Stimulated activated CD4-positive, alpha-beta T cell treated with anti-CD3 and anti-CD28 coated beads, Interleukin-2, amount 100 ng/mL, for 24 hours (primary cell): Measurements from ENCODE around the gene ZYX.
"Not testable (repeated sequence)": the region's sequence is repeated elsewhere in the genome, so short reads cannot be mapped to it uniquely, and the experiment has no call there.

ENCODE experiments used
- DNase-seq, 2 donors: peaks; one replicate each; pipeline ENCODE4 v3.0.0-alpha.2; 2020

ZYX gene

DNA sequence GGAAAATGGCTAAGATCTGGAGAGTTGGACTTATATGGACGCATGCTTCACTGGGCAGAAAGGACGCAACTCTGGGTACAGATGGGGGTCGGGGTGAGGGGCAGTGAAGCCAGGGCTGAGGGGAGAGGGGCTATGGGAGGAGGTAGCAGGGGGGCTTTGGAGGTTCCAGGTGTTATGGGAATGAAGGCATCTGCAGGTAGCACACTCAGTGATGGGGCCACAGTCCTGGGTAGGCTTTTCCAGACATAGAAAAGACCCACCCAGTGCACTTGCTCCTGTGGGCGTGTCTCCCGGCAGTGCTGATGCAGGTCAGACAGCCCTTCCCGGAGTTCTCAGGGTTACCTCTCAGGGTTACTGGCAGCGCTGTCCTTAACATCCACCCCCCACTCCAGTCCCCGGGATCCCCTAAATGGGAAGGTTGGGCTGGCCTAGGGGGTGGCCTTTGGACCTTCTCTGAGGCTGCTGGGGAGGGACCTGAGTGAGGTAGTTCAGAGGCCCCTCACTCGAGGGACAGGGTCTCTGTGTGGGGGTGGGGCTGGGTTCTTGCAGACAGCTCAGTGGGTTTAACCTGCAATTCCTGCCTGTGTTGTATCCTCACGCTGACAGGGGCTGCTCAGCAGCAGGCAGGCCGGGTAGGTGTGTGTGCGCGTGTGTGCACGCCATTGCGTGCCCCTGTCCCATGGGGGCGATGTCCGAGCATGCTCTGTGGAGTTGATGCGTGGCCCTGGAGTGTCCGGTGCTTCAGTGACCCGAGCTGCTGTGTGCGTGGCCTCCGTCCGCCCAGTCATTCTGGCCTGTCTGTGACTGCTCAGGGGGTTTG, 6.2 kb downstream of the ZYX start:
- no peak for DNase-seq

DNA sequence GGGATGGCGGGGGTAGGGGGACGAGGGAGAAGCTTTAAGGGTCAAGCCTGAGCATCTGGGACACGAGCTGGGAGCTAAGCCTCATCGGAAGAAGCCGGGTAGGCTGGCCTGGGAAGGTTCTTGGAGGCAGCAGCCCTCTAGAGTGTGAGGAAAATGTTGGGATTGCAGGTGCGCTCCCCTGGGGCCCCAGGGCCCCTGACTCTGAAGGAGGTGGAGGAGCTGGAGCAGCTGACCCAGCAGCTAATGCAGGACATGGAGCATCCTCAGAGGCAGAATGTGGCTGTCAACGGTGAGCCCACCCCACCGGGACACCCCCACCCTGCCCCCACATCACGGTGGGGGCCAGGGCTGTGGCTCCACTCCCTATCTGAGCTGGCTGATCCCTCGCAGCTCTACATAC, 6.9 kb downstream of the ZYX start:
- DNase-seq = no peak

DNA sequence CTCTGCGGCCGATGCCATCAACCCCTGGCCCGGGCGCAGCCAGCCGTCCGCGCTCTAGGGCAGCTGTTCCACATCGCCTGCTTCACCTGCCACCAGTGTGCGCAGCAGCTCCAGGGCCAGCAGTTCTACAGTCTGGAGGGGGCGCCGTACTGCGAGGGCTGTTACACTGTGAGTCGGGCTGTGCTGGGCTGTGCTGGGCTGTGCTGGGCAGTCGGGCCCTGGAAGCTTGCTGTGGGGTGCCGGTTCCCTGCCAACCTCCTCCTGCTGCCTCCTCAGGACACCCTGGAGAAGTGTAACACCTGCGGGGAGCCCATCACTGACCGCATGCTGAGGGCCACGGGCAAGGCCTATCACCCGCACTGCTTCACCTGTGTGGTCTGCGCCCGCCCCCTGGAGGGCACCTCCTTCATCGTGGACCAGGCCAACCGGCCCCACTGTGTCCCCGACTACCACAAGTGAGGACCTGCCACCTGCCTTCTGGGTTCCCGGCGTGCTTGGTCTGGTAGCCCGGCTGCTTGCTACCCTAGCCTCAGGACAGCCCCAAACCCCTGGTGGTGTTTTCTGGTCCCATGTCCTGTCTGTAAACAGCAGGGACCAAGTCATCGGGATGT, 7.5 kb downstream of the ZYX start:
- DNase-seq = no peak

DNA sequence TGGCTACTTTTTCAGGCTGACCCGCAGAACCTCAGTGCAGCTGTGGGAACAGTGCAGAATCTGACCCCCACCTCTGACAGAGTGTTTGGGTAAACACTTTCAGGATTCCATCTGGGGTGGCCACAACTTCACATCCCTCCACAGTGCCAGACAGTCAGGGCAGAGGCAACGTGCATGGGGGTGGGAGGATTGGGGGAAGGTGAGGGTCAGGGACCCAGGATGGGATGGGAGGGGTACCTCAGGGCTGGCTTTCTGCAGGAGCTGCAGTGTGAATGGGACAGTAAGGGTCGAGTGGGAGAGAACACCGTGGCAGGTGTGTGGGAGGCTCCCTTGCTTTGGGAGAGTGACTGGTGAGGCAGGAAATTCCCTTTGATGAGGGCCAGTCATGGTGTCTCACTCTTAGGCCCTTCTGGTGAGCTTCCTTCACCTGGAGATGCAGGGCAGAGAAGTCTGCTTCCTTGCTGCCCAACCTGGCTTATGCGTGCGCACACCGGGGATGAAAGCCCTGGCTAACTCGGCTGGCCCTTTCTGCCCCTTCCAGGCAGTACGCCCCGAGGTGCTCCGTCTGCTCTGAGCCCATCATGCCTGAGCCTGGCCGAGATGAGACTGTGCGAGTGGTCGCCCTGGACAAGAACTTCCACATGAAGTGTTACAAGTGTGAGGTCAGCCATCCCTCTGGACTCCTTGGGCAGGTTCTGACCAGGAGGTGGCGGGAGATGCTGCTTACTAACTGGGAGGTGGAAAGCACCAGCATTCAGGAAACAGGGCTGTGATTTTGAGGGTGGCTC, 8.4 kb downstream of the ZYX start:
- no peak for DNase-seq

DNA sequence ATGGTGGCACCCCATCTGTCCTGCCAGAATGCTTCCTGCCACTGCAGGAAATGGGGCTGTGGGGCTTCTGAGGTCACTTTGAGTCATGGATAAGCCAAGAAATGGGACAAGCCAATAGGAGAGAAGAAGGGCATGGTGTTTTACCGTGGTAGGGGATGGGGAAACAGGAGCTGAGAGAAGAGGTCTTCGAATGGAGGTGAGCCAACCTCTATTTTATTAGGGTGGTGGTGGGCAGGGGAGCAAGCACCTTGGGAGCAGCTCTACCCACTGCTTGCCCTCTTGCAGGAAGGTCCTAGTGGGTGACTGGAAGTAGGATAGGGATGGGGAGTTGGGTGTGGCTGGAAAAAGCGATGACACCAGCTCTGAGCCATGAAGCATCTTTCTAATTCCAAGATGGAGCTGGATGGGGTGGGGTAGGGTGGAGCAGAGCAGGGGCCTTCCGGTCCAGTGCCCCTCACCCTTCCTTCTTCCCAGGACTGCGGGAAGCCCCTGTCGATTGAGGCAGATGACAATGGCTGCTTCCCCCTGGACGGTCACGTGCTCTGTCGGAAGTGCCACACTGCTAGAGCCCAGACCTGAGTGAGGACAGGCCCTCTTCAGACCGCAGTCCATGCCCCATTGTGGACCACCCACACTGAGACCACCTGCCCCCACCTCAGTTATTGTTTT, 9.1 kb downstream of the ZYX start:
- no peak for DNase-seq

DNA sequence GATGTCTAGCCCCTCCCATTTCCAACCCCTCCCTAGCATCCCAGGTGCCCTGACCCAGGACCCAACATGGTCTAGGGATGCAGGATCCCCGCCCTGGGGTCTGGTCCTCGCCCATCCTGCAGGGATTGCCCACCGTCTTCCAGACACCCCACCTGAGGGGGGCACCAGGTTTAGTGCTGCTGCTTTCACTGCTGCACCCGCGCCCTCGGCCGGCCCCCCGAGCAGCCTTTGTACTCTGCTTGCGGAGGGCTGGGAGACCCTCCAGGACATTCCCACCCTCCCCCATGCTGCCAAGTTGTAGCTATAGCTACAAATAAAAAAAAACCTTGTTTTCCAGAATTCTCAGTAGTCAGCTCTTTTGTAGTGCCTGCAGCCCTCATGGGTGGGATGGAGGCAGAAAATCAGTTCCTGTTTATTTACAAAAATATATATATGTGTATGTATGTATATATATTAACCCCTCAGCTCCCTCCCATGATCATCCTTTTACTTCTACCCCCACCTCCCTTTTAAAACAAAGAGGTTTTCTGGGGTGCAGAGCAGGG, 9.7 kb downstream of the ZYX start:
- no peak for DNase-seq

DNA sequence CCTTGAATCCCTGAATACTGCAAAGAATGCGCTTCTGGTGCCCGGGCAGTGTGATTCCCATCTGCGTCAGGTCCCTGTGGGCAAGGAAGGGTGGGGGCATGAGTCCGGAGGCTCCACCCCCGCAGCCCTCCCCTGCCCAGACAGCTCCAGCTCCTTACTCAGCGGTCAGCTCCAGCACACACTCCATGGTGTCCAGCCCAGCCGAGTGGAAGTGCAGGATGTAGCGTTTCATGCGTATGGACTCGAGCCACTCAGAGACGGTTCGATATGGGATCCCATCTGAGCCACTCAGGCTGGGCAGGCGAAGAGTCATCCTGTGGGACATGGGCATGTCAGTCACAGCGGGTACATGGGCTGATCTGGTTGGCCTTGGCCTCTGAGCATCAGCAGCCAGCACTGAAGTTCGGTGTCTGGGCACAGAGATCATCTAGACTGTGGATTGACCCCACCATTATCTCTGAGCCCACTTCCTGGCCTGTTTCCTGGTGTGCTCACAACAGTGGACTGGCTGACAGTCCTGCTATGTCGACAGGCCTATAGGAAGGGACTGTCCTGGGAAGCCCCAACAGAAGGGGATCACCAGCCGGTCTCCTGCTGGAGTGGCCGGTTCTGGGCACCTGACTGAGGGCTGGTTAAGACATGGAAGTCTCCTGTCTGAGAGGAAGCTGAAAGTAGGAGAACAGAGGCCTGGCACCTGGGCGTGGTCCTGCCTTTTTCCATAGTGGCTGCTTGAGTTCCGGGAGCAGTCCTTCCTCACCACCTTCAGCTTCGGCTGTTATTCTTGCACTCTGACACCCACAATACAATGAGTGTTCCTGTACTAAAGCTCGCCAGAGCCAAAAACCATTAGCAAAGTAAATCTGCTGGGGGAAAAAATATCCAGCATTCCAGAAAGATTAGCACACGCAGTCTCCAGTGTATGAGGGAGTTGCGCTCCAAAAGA, 10.6 kb downstream of the ZYX start:
- DNase-seq = no peak

DNA sequence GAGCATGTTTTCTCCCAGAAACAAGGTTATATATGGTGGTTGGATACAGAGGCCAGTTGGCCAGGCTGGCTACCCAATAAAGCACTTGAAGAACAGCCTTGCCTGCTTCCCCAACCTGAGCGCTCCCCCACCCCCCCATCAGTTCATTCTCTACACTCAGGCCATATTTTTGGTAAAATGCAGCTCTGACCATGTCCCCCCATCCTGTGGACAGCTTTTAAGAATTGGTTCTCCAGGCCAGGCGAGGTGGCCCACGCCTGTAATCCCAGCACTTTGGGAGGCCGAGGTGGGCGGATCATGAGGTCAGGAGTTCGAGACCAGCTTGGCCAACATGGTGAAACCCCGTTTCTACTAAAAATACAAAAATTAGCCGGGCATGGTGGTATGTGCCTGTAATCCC, 11.3 kb downstream of the ZYX start:
- DNase-seq = not testable (repeated sequence)

DNA sequence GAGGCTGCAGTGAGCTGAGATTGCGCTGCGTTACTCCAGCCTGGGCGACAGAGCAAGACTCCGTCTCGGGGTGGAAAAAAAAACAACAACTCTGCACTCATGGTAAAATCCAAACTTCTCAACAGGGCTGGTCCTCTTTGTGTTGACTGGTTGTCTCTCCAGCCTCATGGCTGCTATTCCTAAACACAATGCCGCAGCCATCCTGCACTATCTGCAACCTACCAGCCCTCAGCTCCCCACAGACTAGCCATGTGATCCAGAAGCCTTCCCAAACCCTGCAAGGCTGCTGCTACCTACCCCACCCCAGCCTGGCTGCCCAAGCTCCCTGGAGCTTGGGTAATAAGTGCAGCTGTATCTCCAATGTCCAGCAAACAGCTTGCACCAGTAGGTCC, 11.7 kb downstream of the ZYX start:
- no peak for DNase-seq

DNA sequence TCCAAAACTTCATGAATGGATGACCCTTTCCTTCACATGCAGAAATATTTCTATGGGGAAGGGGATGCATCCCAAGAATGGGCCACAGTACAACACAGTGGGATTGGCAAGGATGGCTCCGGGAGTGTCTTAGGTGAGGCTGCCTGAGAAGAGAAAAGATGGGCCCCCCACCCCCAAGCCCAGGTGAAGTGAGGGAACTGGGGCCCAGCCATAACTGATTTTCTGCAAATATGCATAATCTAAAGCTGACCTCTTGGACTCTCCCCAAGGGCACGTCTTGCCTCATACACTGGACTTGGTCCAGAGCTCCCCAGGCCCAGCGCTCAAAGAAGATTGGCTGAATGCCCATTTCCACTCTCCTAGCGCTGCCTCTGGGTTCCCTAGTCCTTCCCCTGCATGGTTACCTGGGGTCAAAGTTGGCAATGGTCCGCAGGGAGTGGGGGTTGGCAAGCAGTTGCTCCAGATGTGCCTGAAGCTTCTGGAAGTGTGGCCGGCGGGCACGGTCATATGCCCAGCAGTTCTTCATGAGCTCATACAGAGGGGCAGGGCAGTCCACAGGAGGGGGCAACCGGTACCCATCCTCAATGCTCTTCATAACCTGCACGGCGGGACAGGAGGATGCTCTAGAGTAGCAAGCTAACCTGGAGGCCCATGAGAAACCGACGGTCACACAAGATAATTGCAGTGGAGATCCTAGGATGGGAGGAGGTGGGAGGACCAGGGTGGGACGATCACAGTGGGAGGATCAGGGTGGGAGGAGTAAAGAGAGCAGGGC, 12.3 kb downstream of the ZYX start:
- DNase-seq = no peak

DNA sequence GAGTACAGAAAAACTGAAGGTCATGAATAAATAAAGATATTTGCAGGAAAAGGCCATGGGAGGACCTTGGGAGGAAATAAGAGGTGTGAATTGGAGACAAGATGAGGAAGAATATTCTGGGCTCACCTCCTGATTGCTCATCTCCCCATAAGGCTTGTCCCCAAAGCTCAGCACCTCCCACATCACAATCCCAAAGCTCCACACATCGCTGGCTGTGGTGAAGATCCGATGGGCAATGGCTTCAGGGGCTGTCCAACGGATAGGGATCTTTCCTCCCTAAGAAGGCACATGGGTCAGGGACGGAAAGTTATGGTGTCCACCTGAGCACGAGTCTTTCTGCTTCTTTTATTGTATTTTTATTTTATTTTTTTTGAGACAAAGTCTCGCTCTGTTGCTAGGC, 12.9 kb downstream of the ZYX start:
- DNase-seq = no peak

DNA sequence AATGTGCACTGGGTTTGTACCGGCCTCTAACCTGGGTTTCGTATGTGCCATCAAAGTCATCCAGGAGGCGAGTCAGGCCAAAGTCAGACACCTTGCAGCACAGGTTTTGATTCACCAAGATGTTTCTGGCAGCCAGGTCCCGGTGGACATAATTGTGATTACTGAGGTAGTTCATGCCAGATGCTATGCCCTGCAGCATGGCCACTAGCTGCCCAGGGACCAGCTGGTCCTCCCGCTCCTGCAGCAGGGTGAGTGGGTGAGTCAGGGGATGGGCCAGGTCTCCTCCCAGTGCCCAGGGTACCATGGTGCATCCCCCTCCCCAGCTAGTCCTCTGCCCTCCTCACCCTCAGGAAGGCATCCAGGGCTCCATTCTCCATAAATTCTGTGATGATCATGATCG, 13.6 kb downstream of the ZYX start:
- no peak for DNase-seq

DNA sequence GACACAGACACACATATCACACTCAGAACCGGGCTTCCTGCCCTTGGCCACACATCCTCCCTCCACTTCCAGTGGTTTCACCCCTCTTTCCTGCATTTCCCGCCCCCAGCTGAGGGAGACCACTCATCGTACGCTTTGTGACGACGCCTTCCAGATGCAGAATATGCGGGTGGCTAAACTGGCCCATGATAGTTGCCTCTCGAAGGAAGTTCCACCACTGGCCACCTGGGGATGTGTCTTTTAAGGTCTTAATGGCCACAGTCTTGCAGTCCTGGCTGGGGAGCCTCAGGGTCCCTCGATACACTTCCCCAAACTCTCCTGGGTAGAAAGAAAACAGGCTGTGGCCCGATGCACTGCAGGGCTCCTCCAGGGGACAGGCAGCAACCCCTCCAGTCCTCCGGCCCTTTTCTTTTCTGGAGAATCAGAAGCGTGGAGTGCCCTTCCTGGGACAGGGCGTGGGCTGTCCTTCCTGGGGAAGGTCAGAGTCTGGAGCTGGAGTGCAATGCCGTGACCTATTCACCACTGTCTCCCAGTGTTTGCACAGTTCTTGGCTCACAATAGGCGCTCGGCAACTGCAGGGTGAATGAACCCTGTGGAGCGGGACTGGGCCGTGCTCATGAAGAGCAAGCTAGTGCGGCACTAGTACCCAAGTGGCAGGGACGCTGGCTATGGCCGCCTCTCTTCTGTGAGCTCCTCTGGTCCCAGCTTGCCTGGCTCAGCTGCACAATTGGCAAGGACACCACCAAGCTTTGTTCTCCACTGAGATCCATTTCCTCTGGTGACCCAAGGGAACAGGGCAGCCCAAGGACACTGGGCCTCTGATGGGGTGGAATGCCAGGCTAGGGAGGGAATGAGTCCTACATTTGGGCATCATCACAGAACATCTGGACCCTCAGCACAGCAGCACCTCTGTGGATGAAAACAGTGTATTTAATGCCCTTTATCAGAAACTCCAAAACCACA, 14.3 kb downstream of the ZYX start:
- no peak for DNase-seq

DNA sequence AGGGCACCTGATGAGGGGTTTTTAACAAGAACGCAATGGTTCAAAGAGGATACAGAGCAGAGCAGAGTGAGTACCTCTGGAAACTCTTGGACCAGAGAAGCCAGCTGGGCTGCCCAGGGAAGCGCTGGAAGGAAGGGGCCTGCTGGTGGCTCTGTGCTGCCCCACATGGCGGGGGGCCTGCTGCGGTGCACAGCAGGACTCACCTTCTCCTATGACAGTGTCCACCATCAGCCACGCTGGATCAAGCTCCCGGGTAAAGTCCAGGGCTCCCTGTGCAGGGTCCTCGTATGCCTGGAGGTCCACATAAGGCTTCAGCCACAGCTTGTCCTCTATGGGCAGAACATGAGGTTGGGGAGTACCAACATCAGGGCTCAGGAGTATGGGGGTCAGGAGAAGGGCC, 15.0 kb downstream of the ZYX start:
- no peak for DNase-seq

DNA sequence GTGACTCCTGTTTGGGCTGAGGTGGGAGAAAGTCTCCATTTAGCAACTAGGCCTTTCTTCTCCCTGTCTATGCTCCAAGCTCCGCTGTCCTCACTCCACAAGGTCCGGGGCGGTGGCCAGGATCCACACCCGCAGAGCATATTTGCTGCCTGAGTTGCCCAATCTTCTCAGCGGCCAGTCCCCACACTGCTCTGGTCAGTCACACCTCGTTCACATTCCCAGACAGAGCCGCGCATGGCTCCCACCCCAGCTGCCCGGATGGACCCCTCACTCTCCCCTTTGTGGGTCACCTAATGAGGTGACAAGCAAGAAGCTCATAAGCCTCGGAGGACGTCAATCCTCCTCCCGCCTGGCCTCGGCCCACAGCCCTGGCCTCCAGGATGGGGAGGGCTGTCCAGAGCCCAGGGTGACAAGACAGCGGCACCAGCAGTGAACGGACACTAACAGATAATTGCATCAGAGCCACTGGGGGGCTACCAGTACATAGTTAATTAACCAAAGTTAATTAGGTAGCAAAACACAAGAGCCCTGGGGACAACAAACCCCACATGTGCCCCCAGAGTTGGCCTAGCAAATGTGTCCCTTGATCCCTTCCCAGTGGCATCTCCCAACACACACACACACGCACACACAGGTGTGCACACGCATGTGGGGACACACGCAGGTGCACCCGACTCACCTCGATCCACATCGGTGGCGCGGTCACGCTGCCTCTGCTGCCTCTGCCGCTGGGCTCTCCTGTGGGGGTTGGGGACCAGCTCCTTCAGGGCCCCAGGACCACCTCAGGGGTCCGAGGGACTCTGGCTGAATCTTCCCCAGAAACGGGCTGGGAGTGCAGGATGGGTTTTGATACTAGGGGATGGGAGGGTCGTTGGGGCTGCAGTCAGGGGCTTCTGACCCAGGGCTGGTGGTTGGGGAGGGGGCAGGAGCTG, 15.7 kb downstream of the ZYX start:
- no peak for DNase-seq

DNA sequence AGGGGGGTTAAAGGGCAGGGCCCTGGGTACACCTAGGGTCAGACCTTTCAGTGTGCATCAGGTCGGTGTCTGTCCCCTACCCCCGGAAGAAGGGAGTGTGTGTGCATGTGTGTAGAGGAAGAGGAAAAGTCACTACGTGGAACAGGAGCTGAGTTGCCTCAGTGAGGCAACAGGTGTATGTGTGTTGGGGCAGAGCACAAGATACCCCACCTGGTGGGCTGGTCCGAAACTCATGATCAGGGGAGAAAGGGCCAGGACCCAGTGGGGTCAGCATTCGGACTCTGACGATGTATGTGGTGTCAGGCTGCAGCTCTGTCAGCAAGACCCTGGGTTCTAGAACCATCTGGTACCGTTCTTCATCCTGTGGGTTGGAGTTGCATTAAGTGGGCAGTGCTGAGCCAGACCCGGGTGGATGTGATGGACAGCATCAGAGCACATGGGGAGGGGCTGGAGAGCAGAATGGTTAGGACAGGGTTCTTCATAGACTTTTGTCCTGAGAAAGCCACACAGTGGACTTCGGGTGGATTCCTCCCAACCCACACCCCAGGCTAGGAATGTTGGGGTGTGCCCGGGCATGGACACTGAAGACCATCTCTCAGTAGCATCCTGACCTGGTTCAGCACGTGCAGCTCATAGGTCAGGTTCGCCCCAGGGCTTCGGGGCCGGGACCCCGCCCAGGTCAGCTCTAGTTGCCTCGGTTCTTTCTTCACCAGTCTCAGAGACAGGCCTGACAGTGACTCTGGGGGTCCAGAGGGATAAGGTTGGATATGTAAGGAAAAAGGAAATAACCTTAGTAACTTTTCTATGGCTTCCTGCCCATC, 16.8 kb downstream of the ZYX start:
- DNase-seq = no peak

DNA sequence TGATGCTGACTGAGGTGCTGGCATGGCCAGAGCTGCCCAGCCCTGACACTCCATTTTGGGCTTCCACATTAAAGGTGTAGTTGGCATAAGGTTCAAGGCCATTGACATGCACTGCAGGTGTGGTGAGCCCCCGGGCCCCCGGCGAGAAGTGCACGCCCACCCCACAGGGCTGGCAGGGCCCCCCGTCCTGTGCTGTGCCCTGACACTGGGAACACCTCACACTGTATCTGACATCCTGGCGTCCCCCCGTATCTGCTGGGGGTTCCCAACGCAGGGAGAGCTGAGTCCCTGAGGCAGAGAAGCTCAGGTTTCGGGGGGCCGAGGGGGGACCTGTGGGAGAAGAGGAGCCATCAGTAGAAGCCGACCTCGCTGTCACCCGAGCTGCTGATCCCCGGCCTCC, 17.5 kb downstream of the ZYX start:
- DNase-seq = no peak

DNA sequence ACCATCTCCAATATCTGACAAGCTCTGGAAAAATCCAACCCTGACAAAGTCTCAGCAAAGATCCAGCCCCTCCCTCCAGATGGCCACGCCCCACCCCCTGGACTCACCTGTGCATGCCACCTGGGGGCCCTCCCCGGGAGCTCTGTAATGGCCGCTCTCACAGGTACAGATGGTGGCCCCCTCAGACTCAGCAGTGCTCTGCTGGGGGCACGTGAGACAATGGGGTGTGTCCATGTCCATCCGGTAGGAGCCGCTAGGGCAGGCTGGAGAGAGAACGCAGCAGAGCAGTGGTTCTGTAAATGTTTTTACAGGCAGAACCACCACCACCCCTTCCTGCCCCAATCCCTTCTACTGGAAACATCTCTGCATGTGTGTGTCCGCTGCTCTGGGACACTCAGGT, 18.0 kb downstream of the ZYX start:
- no peak for DNase-seq
